ENCODE results near the gene ATXN10.

ATXN10 gene

GRCh38 chr22:45882881-45883810 is 211.5 kb downstream of the ATXN10 start:
- no peak for DNase-seq

DNA sequence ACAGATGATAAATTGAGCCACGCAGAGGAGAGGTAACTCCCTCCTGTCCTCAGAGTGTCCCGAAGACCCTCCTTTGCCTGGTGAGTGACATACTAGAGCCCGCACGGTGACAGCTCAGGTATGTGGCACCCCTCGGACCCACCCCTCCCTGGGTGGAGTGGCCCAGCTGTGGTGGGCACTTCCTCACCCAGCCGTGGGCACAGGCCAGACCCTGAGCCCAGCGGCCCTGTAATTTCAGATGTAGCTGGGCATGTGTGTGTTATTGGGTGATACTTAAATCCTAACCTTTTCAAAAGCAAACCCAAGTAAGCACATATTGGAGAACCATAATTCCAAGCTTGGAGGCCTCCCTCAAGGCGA is 212.2 kb downstream of the ATXN10 start:
- no peak for DNase-seq

GRCh38 chr22:45884201-45885062 is 212.8 kb downstream of the ATXN10 start:
- no peak for DNase-seq

GRCh38 chr22:45885171-45885840 is 213.7 kb downstream of the ATXN10 start:
- DNase-seq: no peak

- DNase-seq: no peak
Measured at GRCh38 chr22:45885941-45886395, 214.3 kb downstream of the ATXN10 start.

DNA sequence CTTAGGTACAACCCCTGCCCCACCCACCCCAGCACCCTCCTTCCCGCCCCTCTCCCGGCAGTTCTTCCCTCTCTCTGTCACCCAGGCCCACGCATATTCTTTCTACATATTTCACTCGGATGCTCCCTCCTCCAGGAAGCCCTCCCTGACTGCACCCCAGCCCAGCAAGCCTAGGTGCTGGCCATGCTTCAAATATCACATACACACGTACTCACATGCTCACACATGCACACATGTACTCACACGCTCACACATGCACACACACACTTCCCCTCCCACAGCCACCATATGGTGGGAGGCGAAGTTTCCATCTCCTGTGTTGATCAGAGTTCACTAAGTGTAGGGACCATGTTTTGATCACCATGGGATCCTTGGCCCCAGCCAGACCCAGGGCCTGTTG is 214.9 kb downstream of the ATXN10 start:
- no peak for DNase-seq

GRCh38 chr22:45887202-45888131 is 215.8 kb downstream of the ATXN10 start:
- DNase-seq: no peak

DNA sequence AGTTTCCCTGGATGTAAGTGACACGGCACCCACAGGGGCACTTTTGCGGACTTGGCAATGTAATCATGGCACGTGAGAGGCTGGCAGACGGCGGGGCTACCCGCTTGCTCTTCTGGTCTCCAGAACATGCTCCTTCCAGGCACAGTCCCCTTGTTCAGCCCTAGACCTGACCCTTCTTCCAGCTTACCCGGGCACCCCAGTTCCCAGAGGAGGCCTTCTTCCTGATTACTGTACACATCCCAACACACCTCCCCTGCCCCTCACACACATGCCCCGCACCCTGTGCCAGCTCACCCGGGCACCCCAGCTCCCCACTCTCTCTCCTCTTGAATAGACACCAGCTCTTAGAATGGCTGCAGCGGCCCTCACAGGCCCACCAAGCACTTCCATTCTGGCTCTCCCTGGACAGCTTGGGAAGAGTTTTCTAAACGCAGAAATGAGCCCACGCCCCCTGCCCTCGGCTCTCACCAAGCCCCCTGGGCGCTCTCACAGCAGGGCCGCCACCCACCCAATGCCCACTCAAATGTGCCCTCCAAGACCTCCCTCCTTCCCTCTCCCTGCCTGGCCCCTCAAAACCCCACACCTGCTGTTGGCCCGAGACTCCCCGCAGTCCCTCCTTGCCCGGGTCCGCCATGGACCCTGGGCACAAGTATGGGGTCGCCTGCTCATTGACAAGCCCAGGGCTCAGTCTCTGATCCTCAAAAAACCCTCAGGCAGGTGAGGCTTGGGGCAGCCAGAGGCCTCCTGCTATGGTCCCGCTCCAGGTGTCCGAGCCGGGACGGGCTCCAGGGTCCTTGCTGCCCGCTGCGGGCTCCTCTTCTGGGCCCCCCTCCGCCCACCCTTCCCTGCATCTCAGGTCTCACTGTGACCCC is 216.8 kb downstream of the ATXN10 start:
- DNase-seq: no peak

DNA sequence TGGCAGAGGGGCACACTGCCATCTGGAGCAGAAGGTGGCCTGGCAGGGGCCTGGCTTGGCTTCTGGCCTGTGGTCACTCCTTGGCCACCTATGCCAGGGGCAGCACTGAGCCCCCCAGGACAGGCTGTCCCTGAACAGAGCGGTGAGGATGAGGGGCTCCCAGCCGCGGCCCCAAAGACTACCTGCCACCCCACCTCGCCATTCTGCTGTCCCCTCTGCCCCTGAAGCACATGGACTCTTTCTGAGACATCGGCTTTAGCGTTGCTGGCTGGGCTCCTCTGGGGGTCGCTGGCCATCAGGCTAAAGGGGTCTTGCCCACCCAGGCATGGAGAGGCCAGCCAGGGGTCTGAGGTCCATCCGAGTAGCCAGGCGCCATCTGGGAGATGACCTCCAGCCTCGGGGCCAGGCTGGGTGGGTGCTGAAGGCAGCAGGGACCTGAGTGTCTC is 217.5 kb downstream of the ATXN10 start:
- no peak for DNase-seq

DNA sequence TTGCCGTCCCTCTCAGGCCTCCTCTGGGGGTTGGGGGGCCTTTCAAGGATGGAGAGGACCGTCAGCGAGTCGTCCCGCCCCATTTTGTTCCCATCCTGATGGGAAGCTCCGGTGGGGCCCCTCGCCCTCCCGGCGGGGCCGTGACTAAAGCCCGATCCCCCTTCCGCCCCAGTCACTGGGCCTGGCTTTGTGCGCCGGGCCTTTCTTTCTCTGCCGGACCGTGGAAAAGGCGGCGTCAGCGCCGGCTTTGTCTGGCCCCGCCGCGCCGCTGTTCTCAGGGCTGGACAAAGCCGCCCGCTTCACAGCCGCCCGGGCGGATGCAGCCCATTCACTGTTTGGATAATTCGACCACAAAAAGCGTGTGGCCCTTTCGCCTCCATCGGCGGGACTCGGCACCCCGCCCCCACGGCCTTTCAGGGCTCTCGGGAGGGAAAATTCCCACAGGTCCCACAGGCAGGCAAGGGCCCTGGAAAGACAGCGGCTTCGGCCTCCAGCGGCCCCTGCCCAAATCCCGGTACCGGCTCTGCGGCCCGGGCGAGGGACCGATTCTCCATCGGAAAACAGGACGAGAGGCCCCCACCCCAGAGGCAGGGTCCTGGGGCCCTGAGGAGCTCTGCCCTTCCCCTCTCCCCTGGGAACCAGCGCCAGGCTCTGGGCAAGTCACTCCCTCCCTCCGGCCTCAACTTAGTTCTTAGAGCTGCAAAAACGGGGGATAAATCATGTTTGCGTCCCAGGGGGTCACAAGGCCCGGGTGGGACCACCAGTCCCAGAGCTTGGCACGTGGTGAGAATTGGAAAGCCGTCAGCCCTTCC is 218.1 kb downstream of the ATXN10 start:
- DNase-seq: no peak

DNA sequence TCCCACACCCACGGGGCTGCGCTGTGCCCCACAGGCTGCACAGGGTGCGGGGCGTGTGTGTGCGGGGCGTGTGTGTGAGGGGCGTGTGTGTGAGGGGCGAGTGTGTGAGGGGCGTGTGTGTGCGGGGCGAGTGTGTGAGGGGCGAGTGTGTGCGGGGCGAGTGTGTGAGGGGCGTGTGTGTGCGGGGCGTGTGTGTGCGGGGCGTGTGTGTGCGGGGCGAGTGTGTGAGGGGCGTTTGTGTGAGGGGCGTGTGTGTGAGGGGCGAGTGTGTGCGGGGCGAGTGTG is 218.7 kb downstream of the ATXN10 start:
- no peak for DNase-seq

- no peak for DNase-seq
Measured at GRCh38 chr22:45891021-45891421, 219.4 kb downstream of the ATXN10 start.

DNA sequence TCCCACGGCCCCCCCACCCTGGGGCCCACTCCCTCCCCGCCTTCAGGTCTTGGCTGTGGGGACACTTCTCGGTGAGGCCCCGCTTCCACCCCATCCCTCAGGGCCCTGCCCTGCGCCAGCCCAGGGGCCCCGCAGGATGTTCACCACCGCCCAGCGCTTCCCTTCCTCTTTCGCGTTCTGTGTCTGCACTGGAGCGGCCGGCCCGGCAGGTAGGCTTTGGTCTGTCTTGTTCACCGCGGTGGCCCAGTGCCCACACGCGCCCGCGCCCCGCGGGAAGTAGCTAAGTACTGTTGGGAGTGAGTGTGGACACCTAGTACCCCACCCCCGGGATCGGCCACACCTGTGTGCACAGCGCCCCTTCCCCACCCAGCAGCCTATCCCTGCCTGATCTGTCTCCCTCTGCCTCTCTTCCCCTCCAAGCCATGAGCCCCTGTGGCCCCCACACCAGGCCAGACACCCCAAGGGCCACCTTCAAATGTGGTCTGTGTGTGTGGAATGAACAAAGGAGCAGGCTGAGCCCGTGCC is 219.9 kb downstream of the ATXN10 start:
- DNase-seq: no peak

DNA sequence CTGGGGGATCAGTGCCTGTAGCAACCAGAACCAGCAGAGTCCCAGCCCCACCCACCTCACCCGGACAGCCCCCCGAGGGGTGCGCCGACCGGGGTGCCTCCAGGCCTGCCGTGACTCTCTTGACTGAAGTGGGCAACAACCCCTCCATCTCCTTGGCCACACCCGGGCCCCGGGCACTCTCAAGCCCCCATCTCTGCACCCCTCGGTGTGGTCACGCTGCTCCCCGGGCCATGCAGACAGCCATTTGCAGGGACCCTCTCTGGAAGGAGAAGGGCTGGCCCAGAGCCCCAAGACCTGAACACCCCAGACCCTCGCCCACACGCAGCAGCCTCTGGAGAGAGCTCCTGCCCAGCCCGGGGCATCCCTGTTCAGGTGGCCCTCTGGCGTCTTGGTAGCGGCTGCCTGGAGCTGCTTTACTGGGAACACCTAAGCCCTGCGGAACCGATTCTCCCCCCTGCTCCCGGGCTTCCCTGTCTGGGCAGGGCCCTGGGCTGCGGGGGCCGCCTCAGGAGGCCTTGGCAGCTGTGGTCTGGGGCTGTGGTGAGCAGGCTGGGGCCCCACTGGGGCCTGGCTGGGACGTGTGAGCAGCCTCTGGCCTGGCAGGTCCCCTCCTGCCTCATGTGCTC is 220.5 kb downstream of the ATXN10 start:
- no peak for DNase-seq

DNA sequence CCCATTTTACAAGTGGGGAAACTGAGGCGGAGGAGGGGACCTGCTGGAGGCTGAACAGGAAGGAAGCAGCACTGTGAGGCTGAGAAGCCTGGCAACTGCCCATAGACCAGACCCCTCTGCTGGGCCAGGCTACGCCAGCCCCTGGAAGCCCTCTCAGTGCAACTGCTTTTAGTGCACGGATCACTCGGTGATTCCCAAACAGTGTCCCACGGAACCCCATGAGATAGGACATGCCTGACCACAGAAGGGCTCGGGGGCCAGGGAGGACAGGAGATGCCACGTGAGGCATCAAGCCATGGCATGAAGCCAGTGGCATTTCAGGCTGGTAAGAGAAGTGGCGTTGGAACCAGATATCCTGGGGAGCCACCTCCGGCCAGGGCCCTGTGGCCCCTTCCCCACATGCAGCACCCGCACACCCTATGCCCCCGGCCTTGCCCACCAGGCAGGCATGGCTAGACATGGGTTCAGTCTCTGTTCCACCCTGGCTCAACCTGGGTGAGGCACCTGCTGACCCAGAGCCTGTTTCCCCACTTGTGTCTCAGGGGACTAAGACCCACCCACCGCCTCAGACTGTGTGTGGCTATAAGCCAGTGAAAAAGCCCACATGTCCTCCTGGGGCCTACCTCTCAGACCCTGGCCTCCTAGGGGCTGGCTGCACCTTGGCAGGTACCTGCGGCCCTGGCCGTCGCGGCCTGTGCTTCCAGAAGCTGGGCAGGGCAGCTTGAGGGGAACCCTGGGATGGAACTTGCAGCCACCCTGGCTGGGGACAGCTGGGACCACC is 221.2 kb downstream of the ATXN10 start:
- no peak for DNase-seq

- no peak for DNase-seq
Measured at GRCh38 chr22:45893516-45893915, 221.9 kb downstream of the ATXN10 start.

Measured in NCI-H1930 (cell line).